Endothelial cell of umbilical vein (primary cell): ENCODE measurements around the gene CATSPERD.

Experiments
- CTCF ChIP-seq, 2 donors: IDR thresholded peaks; 1 replicate in 1 of 2; 2 replicates in 1 of 2; pipeline ENCODE4 v1.5.1; 2011; ENCODE audit warnings: low read length in 2 of 2, mild to moderate bottlenecking in 2 of 2, moderate library complexity in 2 of 2, control low read depth in 1 of 2, inconsistent platforms in 1 of 2, low read depth in 1 of 2; ENCODE audit not compliant: insufficient read depth in 1 of 2; ENCODE audit errors: extremely low read depth in 1 of 2
- EZH2 ChIP-seq: IDR thresholded peaks from 2 replicates; pipeline ENCODE4 v1.6.1; 2012; ENCODE audit warnings: borderline replicate concordance, low read depth, mild to moderate bottlenecking, moderate library complexity, low read length, inconsistent platforms; ENCODE audit not compliant: severe bottlenecking
- GATA2 ChIP-seq: IDR thresholded peaks from 2 replicates; pipeline ENCODE4 v1.7.0; 2011; ENCODE audit warnings: low read depth, mild to moderate bottlenecking, moderate library complexity, mixed read lengths, low read length; ENCODE audit not compliant: insufficient read length, insufficient read depth
- JUN ChIP-seq: IDR thresholded peaks from 2 replicates; pipeline ENCODE4 v1.6.1; 2011; ENCODE audit warnings: borderline replicate concordance, low read depth; ENCODE audit not compliant: insufficient read length, insufficient read depth
- POLR2A ChIP-seq: IDR thresholded peaks from 2 replicates; pipeline ENCODE4 v1.6.1; 2012; ENCODE audit warnings: low read depth, mild to moderate bottlenecking, control low read depth, low read length
- POLR2AphosphoS5 ChIP-seq: IDR thresholded peaks from 2 replicates; pipeline ENCODE4 v1.6.1; 2012; ENCODE audit warnings: low read depth, mild to moderate bottlenecking, control low read depth, low read length, moderate library complexity; ENCODE audit not compliant: insufficient read depth
- TF ChIP-seq, protein P1 (sequence below): IDR thresholded peaks from 2 replicates; pipeline ENCODE4 v1.6.1; 2011; ENCODE audit not compliant: insufficient read depth, insufficient read length

GRCh38 chr19:5719274-5719960, 1.0 kb upstream of the CATSPERD start:
- TF ChIP-seq CTCF (IDR thresholded peaks at IDR 0.05; ENCODE audit: extremely low read depth in 1 of 2, insufficient read depth in 1 of 2, low read depth in 1 of 2, low read length in 2 of 2): no peak
- TF ChIP-seq, protein P1, sequence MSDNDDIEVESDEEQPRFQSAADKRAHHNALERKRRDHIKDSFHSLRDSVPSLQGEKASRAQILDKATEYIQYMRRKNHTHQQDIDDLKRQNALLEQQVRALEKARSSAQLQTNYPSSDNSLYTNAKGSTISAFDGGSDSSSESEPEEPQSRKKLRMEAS: no peak
- TF ChIP-seq POLR2AphosphoS5: no peak
- TF ChIP-seq JUN: no peak
- no peak for TF ChIP-seq POLR2A
- no peak for TF ChIP-seq EZH2
- TF ChIP-seq GATA2: no peak
